GM12878 (cell line): ENCODE measurements around the gene SULT2A1.
"Not testable (repeated sequence)": the region's sequence is repeated elsewhere in the genome, so short reads cannot be mapped to it uniquely, and the experiment has no call there.

Source experiments
- BCL3 ChIP-seq: IDR thresholded peaks from 2 replicates; pipeline ENCODE4 v1.6.1; 2011; ENCODE audit warnings: borderline replicate concordance, low read depth, mild to moderate bottlenecking, moderate library complexity, low read length; ENCODE audit not compliant: insufficient read depth, poor library complexity, severe bottlenecking
- FOXK2 ChIP-seq: fragments of 450-650 bp; IDR thresholded peaks from 2 replicates; pipeline ENCODE4 v1.6.1; 2017; ENCODE audit warnings: mild to moderate bottlenecking, moderate library complexity
- NFYA ChIP-seq: IDR thresholded peaks from 2 replicates; pipeline ENCODE4 v1.6.1; 2011; ENCODE audit warnings: low read depth, mild to moderate bottlenecking, low read length, improper control_type of control experiment, borderline replicate concordance
- STAT3 ChIP-seq: IDR thresholded peaks from 2 replicates; pipeline ENCODE4 v1.6.1; 2011; ENCODE audit warnings: low read depth, low read length, improper control_type of control experiment
- ZNF384 ChIP-seq: IDR thresholded peaks from 2 replicates; pipeline ENCODE4 v1.6.1; 2012; ENCODE audit warnings: low read depth, mild to moderate bottlenecking, low read length, improper control_type of control experiment, borderline replicate concordance

GRCh38 chr19:47879385-47879784 lies 6.7 kb downstream of the SULT2A1 start:
- not testable (repeated sequence) for TF ChIP-seq BCL3, NFYA, STAT3, ZNF384, FOXK2
